Lung (tissue), 12 donors: ENCODE results near the gene KDM5B. TPM values are rescaled to one million over a fixed set of nuclear protein-coding genes. Genes with fewer than 3 reads are reported as not detected.
"Not testable (repeated sequence)": the region's sequence is repeated elsewhere in the genome, so short reads cannot be mapped to it uniquely, and the experiment has no call there.

Experiments
- ATAC-seq: fragments of 200-7000 bp; cut with Tn5 transposase; one replicate; pipeline ENCODE4 v1.9.1; 2020; ENCODE audit warnings: moderate number of reproducible peaks; ENCODE audit not compliant: insufficient read depth, low FRiP score
- DNase-seq, 3 donors: peaks; one replicate each; pipeline ENCODE4 v3.0.0-alpha.2; 2013 to 2017
- H3K27ac ChIP-seq, 2 donors: one replicate each; pipeline ENCODE4 v1.5.1; 2013; ENCODE audit warnings: mild to moderate bottlenecking in 2 of 2, moderate library complexity in 2 of 2, control low read depth in 1 of 2, inconsistent platforms in 1 of 2, low read depth in 1 of 2, low read length in 1 of 2
- H3K27me3 ChIP-seq, 3 donors: one replicate each; pipeline ENCODE4 v1.5.1; 2013; ENCODE audit warnings: low read length in 2 of 3; ENCODE audit not compliant: control insufficient read depth in 3 of 3, insufficient read depth in 3 of 3
- H3K36me3 ChIP-seq, 4 donors: one replicate each; pipeline ENCODE4 v1.5.1; 2013; ENCODE audit warnings: low read length in 4 of 4, mild to moderate bottlenecking in 1 of 4, moderate library complexity in 1 of 4; ENCODE audit not compliant: control insufficient read depth in 4 of 4, insufficient read depth in 4 of 4
- H3K4me1 ChIP-seq, 5 donors: one replicate each; pipeline ENCODE4 v1.5.1; 2013; ENCODE audit warnings: low read length in 5 of 5, mild to moderate bottlenecking in 2 of 5, moderate library complexity in 1 of 5; ENCODE audit not compliant: control insufficient read depth in 5 of 5, insufficient read depth in 5 of 5
- H3K4me3 ChIP-seq: one replicate; pipeline ENCODE4 v1.5.1; 2013; ENCODE audit warnings: mild to moderate bottlenecking, control low read depth, moderate library complexity
- H3K9ac ChIP-seq, 2 donors: one replicate each; pipeline ENCODE4 v1.5.1; 2013; ENCODE audit warnings: low read length in 2 of 2, control low read depth in 1 of 2; ENCODE audit not compliant: insufficient read depth in 1 of 2
- H3K9me3 ChIP-seq, 4 donors: one replicate each; pipeline ENCODE4 v1.5.1; 2013; ENCODE audit warnings: low read length in 3 of 4, mild to moderate bottlenecking in 1 of 4, moderate library complexity in 1 of 4; ENCODE audit not compliant: control insufficient read depth in 4 of 4, insufficient read depth in 3 of 4
- CTCF ChIP-seq: IDR thresholded peaks from 2 replicates; pipeline ENCODE4 v1.5.1; 2012; ENCODE audit warnings: mild to moderate bottlenecking; ENCODE audit errors: control extremely low read depth, extremely low read depth
- WGBS, 2 donors: extraction: QIAGEN DNeasy Blood & Tissue Kit; methylation state at CpG; one replicate each; pipeline ENCODE4 v1.1.7; 2013; 5-methylcytosine and 5-hydroxymethylcytosine counted together
- polyA plus RNA-seq, 2 donors: library from polyadenylated mRNA; stranded (reverse); fragments of 200-250 nt; gene quantifications; one replicate each; pipeline ENCODE4 v1.2.1, GENCODE V29; 2013
- total RNA-seq, 2 donors: library from RNA; depleted of rRNA in 1 of 2; stranded (reverse); fragments of >200 nt in 1 of 2; gene quantifications; one replicate each; pipeline ENCODE4 v1.2.1, GENCODE V29; 2014 to 2021
- donor health status: control.
- donor health status: control.
- donor health status: Bipolar disorder and iron deficiency.
- donor health status: healthy.
- donor health status: DM: yes; HTN: yes; CAD: no.

The KDM5B gene
- total and polyA plus RNA-seq, 4 donors: 11.2 to 247 (median 31.6) TPM

GRCh38 chr1:202796670-202797069, 11.6 kb downstream of the KDM5B start:
- Histone ChIP-seq H3K36me3 (peaks cover 0 to 2% (median 0%) of the 10 kb centered on the region in 4 donors), H3K4me3 (no peak overlapping the region), H3K4me1 (peaks cover 0 to 10% (median 0%) of the 10 kb centered on the region in 5 donors), H3K9ac (no peak overlapping the region), H3K9me3 (no peaks in the 10 kb centered on the region), H3K27me3 (no peaks in the 10 kb centered on the region), H3K27ac (no peak overlapping the region)
- no peak for ATAC-seq
- 94 to 96% methylated on average over 7 of the region's 7 CpGs for WGBS, 2 donors
- DNase-seq: no peak
- no peak for TF ChIP-seq CTCF

GRCh38 chr1:202794931-202795330, 13.3 kb downstream of the KDM5B start:
- H3K36me3 ChIP-seq, DNase-seq, H3K9ac ChIP-seq, H3K4me1 ChIP-seq, H3K4me3 ChIP-seq, H3K27ac ChIP-seq, H3K9me3 ChIP-seq, ATAC-seq, H3K27me3 ChIP-seq: not testable (repeated sequence)
- 88 to 95% methylated on average over 6 of the region's 6 CpGs for WGBS, 2 donors

DNA sequence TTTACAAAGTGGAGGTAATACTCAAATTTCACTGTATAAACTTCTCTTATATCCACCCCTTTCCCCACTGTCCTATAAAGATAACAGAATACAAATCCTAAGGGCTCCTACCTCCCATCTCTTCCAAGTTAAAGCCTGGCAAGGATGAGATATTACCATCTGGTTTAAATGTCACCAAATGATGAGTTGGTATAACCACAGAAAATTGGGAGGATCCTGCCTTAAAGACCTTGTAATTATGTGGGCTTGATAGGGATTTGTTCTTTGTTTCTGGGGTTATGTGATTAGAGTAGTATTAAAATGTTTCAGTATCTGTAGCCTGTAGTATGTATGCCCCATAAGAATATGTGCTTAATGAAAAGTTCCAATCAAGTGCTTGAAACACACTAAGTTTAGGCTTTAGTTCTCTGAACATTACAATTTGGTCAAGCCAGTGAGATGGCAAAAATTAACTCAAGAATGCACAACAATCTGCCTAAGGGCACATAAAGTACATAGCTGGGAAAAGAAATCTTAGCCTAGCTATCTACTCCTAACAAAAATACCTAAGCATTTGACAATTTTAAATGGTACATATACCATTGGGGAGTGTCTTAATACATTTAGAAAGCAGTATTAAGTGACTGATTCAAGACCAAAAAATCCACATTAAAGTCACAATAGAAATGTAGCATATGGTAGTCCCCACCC, 14.0 kb downstream of the KDM5B start:
- H3K4me3 ChIP-seq: no peak overlapping the region
- no peak overlapping the region for H3K9ac ChIP-seq
- no peak for ATAC-seq
- H3K36me3 ChIP-seq: peaks cover 0 to 2% (median 0%) of the 10 kb centered on the region in 4 donors
- no peaks in the 10 kb centered on the region for H3K27me3 ChIP-seq
- no peak overlapping the region for H3K27ac ChIP-seq
- H3K4me1 ChIP-seq: peaks cover 0 to 10% (median 3%) of the 10 kb centered on the region in 5 donors
- DNase-seq: no peak
- H3K9me3 ChIP-seq: no peaks in the 10 kb centered on the region
- no peak for TF ChIP-seq CTCF

- no peak for DNase-seq
- Histone ChIP-seq H3K27me3 (no peaks in the 10 kb centered on the region), H3K9ac (no peak overlapping the region), H3K4me1 (peaks cover 0 to 3% (median 2%) of the 10 kb centered on the region in 5 donors), H3K27ac (no peak overlapping the region), H3K4me3 (no peak overlapping the region), H3K36me3 (no peaks in the 10 kb centered on the region), H3K9me3 (no peaks in the 10 kb centered on the region)
- WGBS, 2 donors: 68 to 74% methylated on average over 4 of the region's 4 CpGs
- TF ChIP-seq CTCF: no peak
- ATAC-seq: no peak
These were observed 17.0 kb downstream of the KDM5B start for GRCh38 chr1:202791077-202791747.
